ENCODE measurements around the gene U2AF1L4.

DNA sequence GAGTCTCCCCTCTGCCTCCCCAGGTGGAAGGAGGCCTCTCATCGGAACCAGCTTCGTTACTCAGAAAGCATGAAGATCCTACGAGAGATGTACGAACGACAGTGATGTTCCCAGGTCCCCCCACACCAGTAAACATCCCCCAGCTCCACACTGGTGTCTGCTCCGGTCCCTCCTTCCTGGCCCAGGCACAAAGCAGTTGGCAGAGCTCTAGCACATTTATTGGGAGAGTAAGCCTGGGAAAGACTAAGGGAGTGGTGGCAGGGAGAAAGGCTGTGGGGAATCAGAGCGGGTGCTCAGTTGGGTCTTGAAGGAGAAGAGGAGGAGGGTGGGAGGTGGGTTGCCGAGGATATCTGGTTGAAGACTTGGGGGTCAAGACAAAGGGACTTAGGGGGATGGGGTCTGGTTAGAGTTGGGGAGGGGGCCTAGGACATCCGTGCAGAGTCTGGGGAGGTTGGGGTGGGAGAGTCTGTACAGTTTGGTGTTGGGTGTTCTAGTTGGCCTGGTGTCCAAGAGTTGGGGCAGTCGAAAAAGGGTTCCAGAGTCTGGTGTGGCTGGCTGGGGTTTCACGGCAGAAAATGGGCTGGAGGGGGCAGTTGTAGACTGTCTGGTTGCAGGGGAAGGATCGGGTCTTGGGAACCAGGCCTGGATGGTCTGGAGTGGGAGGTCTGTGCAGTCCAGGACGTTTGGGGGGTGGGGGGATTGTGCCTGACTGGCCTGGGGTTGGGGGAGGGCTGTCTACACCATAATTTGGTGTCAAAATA lies 9.3 kb upstream of the U2AF1L4 start:
- TF ChIP-seq POLR2A (IDR thresholded peaks at IDR 0.05; ENCODE audit: low read depth, low read length) = no peak
- TF ChIP-seq EZH2 (IDR thresholded peaks at IDR 0.05; ENCODE audit: borderline replicate concordance, low read depth, low read length, severe bottlenecking) = no peak
